ENCODE measurements around the gene TMEM178B. TPM values are rescaled to one million over a fixed set of nuclear protein-coding genes. Genes with fewer than 3 reads are reported as not detected.

TMEM178B gene
- polyA plus RNA-seq, 4 donors, result 0.21 to 0.76 (median 0.54) TPM

DNA sequence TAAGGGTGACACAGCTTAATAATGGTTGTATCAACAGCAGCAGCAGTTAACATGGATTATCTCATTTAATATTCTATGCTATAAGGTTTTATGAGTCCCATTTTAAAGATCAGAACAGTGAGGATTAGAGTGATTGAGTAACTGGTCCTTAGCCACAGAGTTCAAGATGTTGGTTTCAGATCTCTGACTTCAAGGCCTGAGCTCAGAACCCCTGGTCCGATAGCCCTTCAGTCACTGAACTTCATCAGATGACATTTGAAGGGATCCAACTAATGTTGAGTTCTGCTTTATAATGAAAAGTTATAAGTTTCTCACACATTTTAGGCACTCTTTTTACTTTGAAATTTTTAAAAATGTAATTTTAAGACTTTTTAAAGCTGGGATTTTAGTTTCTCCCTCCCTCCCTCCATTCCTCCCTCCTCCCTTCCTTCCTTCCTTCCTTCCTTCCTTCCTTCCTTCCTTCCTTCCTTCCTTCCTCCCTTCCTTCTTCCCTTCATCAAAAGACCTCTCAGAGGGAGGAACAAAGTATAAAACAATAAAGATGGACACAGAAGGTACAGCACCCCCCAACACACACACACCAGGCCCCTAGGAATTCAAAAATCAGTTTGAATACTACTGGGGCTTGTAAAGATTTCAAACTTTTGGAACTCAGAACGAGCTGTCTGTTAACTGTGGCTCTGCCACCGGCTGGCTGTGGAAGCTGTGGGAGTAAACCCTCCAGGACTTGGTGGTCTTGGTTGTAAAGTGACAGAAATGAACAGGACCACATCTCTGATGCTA lies 270.5 kb downstream of the TMEM178B start:
- DNase-seq (ENCODE audit: low read depth in 4 of 4, low spot score in 3 of 4), result no peak

DNA sequence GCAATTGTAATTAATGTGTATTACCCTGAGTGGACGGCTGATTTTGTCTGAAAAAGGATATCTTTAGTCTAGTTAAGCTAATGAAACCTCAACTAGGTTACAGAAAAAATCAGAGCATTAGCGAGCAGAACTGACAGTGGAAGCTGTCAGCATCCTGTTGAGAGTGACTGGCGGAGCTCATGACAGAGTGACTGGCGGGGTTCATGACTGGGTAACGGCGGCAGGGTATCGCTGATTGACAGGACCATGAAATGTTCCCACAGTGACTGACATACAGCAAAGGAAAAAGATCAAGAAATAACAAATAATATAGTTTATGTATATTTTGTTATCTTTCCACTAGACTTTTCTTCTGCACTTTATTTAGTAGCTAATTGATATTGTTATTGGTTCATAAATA lies 274.9 kb downstream of the TMEM178B start:
- DNase-seq (ENCODE audit: low read depth in 4 of 4, low spot score in 3 of 4), result no peak

DNA sequence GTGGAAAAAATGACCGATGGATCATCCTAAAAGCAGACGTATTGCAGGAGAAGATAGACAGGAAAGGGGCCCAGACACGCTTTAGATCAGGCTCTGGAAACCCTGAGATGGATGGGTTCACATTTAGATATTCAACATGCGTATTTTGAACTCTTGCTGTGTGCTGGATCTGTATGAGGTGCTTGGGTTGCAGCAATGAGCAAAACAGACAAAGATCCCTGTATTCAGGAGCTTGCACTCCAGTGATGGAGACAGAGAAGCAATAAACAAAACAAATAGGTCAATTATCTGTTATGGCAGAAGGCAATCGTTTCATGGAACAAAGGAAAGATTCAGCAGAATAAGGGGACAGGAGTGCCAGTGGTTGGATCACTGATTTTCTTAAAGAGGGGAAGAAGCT lies 275.5 kb downstream of the TMEM178B start:
- DNase-seq (ENCODE audit: low read depth in 4 of 4, low spot score in 3 of 4), result no peak

DNA sequence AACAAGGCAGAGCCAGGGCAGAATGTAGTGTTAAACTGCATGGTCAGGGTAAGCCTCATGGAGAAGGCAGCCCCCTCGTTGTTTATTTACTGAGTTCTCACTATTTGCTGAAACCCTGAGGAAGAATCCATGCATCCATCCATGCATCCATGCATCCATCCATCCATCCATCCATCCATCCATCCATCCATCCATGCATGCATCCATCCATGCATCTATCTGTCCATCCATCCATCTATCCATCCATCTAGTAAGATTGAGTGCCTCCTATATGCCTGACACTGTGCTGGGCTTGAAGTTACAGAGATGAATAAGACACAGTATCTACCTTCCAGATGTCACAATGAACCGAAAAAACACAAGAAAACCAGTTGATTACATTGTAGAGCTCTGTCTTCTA lies 275.9 kb downstream of the TMEM178B start:
- DNase-seq (ENCODE audit: low read depth in 4 of 4, low spot score in 3 of 4), result no peak

DNA sequence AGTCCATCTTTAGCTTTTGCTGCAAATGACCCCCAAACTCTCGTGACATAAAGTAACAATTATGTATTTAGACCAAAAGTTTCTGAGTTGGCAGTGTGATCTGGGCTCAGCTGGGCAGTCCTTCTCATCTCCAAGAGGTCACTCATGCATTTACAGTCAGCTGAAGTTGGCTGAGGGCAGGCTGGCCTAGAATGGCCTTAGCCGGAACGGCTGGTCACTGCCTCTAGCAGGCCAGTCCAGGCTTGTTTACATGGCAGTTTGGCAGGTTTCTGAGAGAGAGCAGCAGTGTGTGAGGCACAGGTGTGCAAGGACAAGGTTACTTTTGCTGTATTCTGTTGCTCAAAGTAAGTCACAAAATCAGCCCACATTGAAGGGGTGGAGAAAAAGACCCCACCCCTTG lies 277.3 kb downstream of the TMEM178B start:
- DNase-seq (ENCODE audit: low read depth in 4 of 4, low spot score in 3 of 4), result no peak

DNA sequence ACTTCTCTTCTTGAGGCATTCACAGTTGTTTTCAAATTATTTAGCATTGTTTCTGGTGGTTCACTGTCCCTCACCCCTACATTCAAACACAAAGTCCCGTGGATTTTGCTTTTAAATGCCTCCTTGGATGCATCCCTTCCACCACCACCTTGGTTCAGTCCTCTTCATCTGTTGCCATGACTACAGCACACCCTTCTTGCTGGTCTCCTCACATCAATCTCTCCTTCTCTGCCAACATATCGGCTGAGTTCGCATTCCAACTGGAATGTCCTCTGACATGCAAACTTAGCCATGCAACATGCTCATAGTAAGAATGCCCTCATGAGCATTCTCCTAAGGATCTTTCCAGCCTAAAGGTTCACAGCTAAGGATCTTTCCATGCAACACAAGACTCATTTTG lies 279.1 kb downstream of the TMEM178B start:
- DNase-seq (ENCODE audit: low read depth in 4 of 4, low spot score in 3 of 4), result no peak

DNA sequence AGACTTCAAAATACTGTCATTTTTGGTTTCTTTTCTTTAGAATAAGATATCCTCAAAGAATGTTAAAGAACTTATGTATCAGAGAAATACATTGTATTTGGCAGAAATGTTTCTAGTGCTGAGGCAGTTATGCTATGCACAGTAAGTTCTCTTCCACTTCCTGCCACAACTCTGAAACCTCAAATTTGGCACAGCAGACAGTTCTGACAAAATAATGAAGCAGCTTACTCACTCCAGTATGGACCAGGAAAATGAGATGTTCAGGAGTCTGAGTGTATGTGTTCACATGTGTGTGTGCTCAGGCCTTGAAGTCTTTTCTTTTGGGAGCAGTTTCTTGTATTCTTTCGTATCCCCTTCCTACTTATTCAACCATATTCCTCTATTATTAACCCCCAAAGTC lies 280.4 kb downstream of the TMEM178B start:
- DNase-seq (ENCODE audit: low read depth in 4 of 4, low spot score in 3 of 4), result no peak

DNA sequence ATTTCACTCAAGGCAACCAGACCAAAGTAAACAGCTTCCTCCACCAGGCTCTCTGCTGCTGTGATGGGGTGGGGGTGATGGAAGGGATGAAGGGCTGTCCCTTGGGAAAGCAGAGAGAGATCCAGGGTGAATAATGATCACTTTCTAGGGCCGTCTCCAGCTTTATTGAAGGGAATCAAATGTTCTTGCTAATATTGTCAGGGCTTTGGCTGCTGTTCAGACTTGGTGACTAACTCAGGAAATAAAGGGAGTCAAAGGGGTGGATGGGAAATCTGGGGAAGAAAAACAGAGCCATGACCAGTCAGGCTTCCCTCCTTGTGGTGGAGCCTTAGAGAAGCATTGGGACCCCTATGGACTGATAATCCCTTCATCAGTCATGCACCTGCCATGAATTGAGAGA lies 281.2 kb downstream of the TMEM178B start:
- no peak for DNase-seq (ENCODE audit: low read depth in 4 of 4, low spot score in 3 of 4)

DNA sequence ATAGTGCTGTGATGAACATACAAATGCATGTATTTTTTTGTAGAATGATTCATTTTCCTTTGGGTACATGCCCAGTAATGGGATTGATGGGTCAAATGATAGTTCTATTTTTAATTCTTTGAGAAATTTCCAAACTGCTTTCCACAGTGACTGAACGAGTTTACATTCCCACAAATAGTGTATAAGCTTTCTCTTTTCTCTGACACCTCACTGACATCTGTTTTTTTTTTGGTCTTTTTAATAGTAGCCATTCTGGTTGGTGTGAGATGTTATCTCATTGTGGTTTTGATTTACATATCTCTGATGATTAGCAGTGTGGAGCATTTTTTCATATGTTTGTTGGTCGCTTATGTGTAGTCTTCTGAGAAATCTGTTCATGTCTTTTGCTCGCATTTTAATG lies 282.3 kb downstream of the TMEM178B start:
- DNase-seq (ENCODE audit: low read depth in 4 of 4, low spot score in 3 of 4), result no peak

DNA sequence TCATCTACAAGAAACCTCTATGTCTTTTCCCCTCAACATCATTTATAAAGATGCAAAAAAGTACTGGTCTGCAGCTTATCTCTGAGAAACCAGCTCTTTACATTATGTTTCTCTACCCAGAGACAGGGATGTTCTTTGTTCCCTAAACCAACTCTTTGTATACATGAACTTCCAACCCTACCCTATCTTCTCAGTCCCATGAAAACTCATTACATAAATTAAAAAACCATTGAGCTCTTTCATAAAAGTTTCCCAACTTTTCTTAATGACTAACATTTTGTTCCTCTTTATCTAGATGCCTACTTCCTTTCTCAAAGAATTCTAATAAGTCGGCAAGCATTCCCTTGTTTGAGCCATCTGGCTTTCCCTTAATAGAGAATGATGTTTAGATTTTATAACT lies 284.5 kb downstream of the TMEM178B start:
- DNase-seq (ENCODE audit: low read depth in 4 of 4, low spot score in 3 of 4), result no peak

DNA sequence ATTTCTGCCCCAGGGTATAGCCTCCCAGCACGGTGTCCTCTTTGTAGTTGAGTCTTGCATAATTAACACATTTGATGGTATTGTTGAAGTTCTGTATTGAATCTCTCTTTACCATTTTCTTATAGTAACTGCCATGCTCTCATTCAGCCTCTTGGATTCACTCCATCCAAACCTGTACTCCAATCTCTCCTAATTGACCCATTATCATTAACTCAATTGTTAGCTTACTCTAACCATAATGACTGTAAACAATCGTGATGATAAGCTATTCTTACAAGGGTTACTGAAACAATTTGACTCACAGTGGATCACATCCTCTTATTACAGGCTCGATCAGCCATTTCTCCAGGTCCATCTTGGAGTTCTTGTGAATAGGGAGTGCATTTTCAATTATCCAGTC lies 285.4 kb downstream of the TMEM178B start:
- DNase-seq (ENCODE audit: low read depth in 4 of 4, low spot score in 3 of 4), result no peak

DNA sequence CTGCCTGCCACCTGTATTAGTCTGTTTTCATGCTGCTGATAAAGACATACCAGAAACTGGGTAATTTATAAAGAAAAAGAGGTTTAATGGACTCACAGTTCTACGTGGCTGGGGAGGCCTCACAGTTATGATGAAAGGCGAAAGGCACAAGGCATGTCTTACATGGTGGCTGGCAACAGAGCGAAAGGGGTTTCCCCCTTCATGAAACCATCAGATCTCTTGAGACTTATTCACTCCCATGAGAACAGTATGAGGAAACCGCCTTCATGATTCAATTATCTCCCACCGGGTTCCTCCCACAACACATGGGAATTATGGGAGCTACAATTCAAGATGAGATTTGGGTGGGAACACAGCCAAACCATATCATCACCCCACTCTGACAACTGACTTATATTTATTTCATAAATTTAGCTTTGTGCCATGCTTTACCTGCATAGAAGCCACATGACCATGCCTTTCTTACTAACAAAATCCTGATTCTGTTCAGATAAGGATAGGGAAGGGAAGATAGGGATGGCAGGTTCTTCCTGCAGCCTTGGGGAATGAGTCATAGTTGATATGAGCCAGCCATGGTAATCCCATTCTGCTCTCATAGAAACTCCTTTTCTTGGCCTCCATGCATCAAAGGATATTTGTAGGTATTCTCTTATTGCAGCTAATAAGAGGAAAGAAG lies 286.0 kb downstream of the TMEM178B start:
- DNase-seq (ENCODE audit: low read depth in 4 of 4, low spot score in 3 of 4), result no peak

DNA sequence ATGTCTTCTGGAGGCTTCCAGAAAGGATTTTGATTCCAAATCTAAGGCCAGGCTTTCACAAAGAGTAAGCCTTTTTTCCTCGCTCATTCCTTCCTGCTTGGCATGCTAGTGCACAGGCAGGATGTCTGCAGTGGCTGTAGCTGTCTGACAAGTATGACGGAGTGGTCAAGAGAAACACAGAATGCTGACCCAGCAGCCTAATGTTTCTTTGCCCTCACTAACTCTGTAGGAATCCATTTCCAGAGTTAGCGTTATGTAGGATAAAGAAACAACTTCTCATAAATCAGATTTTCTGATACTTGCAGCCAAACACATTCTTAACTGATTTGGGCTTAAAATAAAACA lies 286.5 kb downstream of the TMEM178B start:
- DNase-seq (ENCODE audit: low read depth in 4 of 4, low spot score in 3 of 4), result no peak

DNA sequence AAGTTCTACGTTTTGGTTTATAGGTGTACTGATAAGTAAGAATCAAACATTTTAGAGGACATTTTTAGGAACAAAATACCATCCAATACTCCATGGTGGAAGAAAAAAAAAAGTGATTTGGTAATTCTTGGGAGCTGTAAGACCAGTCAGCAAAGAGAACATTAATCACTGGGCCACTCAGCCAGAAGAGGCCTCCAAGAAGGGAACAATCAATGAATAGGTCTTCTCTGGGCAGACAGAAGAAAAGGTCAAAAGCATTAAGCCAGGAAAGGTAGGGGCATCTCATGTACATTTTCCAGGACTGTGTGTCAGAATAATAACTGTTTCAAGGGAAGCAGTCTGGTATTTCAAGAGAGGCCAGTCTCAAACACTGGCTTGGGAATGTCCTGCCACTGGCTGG lies 286.9 kb downstream of the TMEM178B start:
- no peak for DNase-seq (ENCODE audit: low read depth in 4 of 4, low spot score in 3 of 4)

DNA sequence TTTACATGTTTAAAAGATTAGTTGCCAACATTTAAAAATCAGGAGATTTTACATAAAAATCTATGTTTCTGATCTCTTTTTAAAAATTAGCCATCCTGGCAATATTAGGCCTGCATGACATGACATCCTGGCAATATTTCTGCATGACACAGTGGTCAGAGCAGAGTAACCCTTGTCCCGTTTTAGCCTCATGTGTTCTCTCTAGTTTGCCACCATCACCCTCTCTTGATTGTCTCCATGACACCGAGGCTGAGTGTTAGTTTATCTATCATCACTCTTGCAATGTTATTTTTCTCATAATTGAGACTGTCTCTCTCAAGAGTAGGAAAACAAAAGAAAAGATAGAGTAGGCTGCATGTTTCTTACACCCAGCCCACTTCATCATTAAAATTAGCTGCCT lies 287.6 kb downstream of the TMEM178B start:
- no peak for DNase-seq (ENCODE audit: low read depth in 4 of 4, low spot score in 3 of 4)

DNA sequence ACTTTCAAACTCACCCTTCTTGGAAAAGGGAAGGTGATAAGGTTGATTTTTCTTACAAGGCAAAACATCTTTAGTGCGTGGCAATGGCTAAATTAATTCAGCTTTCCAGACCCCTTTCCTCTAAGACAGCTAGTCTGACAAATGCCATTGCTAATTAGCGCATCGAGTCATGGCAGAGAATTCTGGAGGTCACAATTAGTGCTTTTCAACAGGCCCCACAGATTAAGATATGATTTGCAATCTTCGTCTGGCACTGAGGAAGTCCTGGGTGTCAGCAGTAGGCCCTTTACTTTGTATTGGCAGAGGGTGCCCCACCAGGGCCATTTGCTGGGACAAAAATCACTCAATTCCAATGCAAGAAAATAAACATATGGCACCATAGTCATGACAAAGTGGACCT lies 288.1 kb downstream of the TMEM178B start:
- no peak for DNase-seq (ENCODE audit: low read depth in 4 of 4, low spot score in 3 of 4)

DNA sequence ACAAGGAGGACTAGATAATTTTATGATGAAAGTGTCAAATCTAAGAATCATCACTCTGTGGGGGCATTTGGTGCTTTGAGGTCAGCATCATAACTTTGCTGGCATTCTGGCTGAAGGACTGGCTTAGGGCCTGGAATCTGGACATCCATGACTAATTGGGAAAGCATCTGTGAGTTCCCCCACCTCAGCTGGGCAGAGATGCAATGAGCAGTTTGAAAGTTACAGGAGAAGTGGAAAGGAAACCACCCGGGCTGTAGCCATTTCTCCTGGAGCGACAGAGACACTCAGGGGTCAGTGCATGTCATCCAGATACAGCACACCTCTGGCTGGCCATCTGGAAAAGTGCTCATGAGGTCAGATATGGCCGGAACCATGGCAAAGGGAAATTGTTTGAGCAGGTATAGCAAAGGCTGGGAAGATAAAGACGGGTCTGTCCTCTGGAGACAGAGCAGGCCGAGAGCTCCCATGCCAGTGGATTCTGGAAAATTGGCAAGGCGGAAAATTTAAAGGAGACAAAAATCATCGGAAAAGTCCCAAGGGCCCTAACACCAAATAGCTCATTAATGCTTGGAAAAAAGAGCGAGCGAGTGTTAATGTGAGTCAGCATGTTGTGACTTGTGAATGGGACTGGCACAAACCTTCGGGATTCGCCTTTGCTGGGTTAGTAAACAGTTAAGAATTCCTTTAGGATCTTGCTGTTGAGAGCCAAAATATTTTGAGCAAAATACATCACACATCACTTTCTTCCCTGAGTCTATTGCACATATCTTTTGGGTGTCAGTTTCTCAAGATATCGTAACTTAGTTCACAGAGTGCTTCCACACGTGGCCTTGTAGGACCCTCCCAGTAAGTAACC lies 288.9 kb downstream of the TMEM178B start:
- no peak for DNase-seq (ENCODE audit: low read depth in 4 of 4, low spot score in 3 of 4)

DNA sequence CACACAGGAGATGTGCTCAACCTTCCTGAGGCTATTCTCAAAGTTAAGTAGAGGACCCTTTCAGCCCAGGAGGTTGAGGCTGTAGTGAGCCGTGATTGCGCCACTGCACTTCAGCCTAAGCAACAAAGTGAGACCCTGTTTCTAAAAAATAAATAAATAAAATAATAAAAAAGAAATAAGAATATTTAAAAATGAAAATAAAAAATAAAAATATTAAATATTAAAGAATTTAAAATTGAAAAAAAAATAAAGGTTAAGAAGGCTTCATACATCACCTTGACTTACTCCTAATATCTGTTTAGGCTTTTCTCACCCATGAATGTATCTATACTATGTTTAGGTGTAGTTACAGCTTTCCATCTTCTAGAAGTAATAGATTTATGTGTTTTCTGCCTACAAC lies 289.9 kb downstream of the TMEM178B start:
- DNase-seq (ENCODE audit: low read depth in 4 of 4, low spot score in 3 of 4), result no peak

DNA sequence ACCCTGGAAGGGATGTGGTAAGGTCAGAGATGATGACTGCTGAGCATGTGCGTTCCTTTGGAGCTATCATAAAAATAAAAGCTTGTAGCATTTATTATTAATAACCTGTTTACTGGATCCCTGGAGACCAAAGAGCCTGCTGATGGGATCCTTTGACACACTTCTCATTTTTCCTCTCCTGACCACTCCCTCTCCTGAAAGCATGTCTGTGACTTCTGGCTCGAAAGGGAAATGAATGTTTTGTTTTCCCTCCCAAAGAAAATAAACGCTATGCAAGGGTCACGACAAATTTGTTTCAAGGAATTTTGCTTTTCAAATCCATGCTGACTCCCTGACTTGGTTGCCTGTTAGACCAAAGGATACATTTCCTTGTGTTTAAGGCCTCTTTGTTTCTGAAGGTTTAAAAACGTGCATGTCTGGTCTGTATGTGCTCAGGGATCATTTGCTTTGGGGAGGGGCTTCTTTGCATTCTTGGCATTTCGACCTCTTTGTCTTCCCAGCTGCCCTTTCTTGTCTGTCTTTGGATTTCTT lies 292.3 kb downstream of the TMEM178B start:
- no peak for DNase-seq (ENCODE audit: low read depth in 4 of 4, low spot score in 3 of 4)

DNA sequence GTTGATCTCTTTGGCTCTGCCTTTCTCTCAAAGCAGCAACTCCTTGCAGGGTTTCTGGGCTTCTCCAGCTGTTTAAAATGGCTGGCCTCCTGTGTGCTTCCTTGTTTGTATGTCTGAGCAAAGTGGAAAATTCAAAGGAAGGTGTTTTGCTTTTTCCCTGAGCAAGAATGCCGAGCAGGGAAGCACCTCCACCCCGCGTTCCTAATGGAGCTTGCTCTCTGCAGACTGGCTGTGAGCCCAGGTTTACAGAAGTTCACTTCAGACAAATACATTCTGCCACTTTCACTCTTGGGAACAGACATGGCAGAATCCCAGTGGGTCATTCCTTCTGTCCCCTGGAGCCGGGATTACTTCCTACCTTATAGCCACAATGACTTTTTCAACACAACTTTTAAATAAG lies 295.6 kb downstream of the TMEM178B start:
- DNase-seq (ENCODE audit: low read depth in 4 of 4, low spot score in 3 of 4), result no peak

DNA sequence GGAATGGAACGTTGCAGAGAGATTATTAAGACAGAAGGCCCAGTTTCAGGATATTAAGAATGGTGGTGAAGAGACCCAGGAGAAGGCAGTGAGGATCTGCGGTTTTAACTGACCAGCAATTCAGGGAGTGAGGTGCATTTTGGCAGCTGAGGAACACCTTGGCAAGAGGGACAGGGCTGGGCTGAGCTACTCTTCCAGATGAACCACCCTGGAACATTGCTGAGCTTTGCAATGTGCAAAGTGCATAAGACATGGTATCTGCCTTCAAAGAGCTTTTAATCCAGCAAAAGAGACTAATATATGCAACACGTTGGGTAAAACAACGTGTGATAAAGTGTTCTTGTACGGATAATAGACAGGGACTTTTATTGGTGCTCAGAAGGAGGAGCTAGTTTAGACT lies 296.3 kb downstream of the TMEM178B start:
- no peak for DNase-seq (ENCODE audit: low read depth in 4 of 4, low spot score in 3 of 4)

All from left renal pelvis (tissue), 4 donors.